GM12864 (cell line): ENCODE data around the gene P2RY12.

ENCODE experiments used
- DNase-seq: peaks from one replicate; pipeline ENCODE4 v3.0.0-alpha.2; 2011; ENCODE audit warnings: low read depth
- H3K4me3 ChIP-seq: 2 replicates; pipeline ENCODE4 v1.5.1; 2011; ENCODE audit warnings: mild to moderate bottlenecking, low read depth, low read length, control low read depth
- CTCF ChIP-seq: IDR thresholded peaks from 2 replicates; pipeline ENCODE4 v1.5.1; 2011; ENCODE audit warnings: low read depth, mild to moderate bottlenecking, moderate library complexity, low read length, control low read depth, inconsistent platforms; ENCODE audit errors: missing control alignments

P2RY12 gene

GRCh38 chr3:151296226-151296625 is 88.3 kb downstream of the P2RY12 start:
- no peak overlapping the region for H3K4me3 ChIP-seq
- DNase-seq: no peak
- TF ChIP-seq CTCF: no peak

GRCh38 chr3:151293127-151293526 is 91.4 kb downstream of the P2RY12 start:
- DNase-seq: no peak
- TF ChIP-seq CTCF: no peak

GRCh38 chr3:151290673-151291072 is 93.9 kb downstream of the P2RY12 start:
- H3K4me3 ChIP-seq: no peak overlapping the region
- DNase-seq: no peak

More at GRCh38 chr3:151293127-151293526, 91.4 kb downstream of the P2RY12 start:
- no peak overlapping the region for H3K4me3 ChIP-seq

GRCh38 chr3:151289445-151289844 is 95.1 kb downstream of the P2RY12 start:
- DNase-seq: no peak
- TF ChIP-seq CTCF: no peak
- no peak overlapping the region for H3K4me3 ChIP-seq

More at GRCh38 chr3:151290673-151291072, 93.9 kb downstream of the P2RY12 start:
- TF ChIP-seq CTCF: peak; percentile 39
